ENCODE data around the gene ZNF215.
"Not testable (repeated sequence)": the region's sequence is repeated elsewhere in the genome, so short reads cannot be mapped to it uniquely, and the experiment has no call there.

The ZNF215 gene

GRCh38 chr11:6932145-6932544 lies 5.9 kb downstream of the ZNF215 start:
- DNase-seq (ENCODE audit: low read depth in 1 of 2, low spot score in 1 of 2) = no peak

GRCh38 chr11:6941970-6942369 lies 15.7 kb downstream of the ZNF215 start:
- no peak for DNase-seq (ENCODE audit: low read depth in 1 of 2, low spot score in 1 of 2)

GRCh38 chr11:6943131-6943530 lies 16.9 kb downstream of the ZNF215 start:
- DNase-seq (ENCODE audit: low read depth in 1 of 2, low spot score in 1 of 2) = no peak

GRCh38 chr11:6954248-6954647 lies 28.0 kb downstream of the ZNF215 start:
- not testable (repeated sequence) for DNase-seq (ENCODE audit: low read depth in 1 of 2, low spot score in 1 of 2)

GRCh38 chr11:6962141-6962540 lies 35.9 kb downstream of the ZNF215 start:
- DNase-seq (ENCODE audit: low read depth in 1 of 2, low spot score in 1 of 2) = no peak

- no peak for DNase-seq (ENCODE audit: low read depth in 1 of 2, low spot score in 1 of 2)
Measured at GRCh38 chr11:6962673-6963072, 36.4 kb downstream of the ZNF215 start.

GRCh38 chr11:6968816-6969215 lies 42.6 kb downstream of the ZNF215 start:
- DNase-seq (ENCODE audit: low read depth in 1 of 2, low spot score in 1 of 2) = no peak

GRCh38 chr11:6969854-6970253 lies 43.6 kb downstream of the ZNF215 start:
- not testable (repeated sequence) for DNase-seq (ENCODE audit: low read depth in 1 of 2, low spot score in 1 of 2)

- DNase-seq (ENCODE audit: low read depth in 1 of 2, low spot score in 1 of 2) = no peak
Measured at GRCh38 chr11:6979365-6979764, 53.1 kb downstream of the ZNF215 start.

- DNase-seq (ENCODE audit: low read depth in 1 of 2, low spot score in 1 of 2) = no peak
Measured at GRCh38 chr11:6986487-6986886, 60.3 kb downstream of the ZNF215 start.

- DNase-seq (ENCODE audit: low read depth in 1 of 2, low spot score in 1 of 2) = no peak
Measured at GRCh38 chr11:6988506-6988905, 62.3 kb downstream of the ZNF215 start.

GRCh38 chr11:6991227-6991626 lies 65.0 kb downstream of the ZNF215 start:
- no peak for DNase-seq (ENCODE audit: low read depth in 1 of 2, low spot score in 1 of 2)

- DNase-seq (ENCODE audit: low read depth in 1 of 2, low spot score in 1 of 2) = no peak
Measured at GRCh38 chr11:6992026-6992425, 65.8 kb downstream of the ZNF215 start.

- DNase-seq (ENCODE audit: low read depth in 1 of 2, low spot score in 1 of 2) = no peak
Measured at GRCh38 chr11:6992457-6993417, 66.5 kb downstream of the ZNF215 start.

- DNase-seq (ENCODE audit: low read depth in 1 of 2, low spot score in 1 of 2) = no peak
Measured at GRCh38 chr11:6995703-6996102, 69.5 kb downstream of the ZNF215 start.

GRCh38 chr11:7004482-7004881 lies 78.3 kb downstream of the ZNF215 start:
- DNase-seq (ENCODE audit: low read depth in 1 of 2, low spot score in 1 of 2) = no peak
